Epithelial cell of esophagus (primary cell): ENCODE data around the gene RFESD.
"Not testable (repeated sequence)": the region's sequence is repeated elsewhere in the genome, so short reads cannot be mapped to it uniquely, and the experiment has no call there.

Experiments
- DNase-seq: peaks from one replicate; pipeline ENCODE4 v3.0.0; 2010; ENCODE audit warnings: low read depth
- H3K4me3 ChIP-seq: 2 replicates; pipeline ENCODE4 v1.5.1; 2011; ENCODE audit warnings: mild to moderate bottlenecking, low read length, control low read depth
- CTCF ChIP-seq: IDR thresholded peaks from 2 replicates; pipeline ENCODE4 v1.5.1; 2011; ENCODE audit warnings: low read depth, mild to moderate bottlenecking, low read length, control low read depth, inconsistent platforms; ENCODE audit not compliant: insufficient read depth; ENCODE audit errors: missing control alignments

Gene RFESD

GRCh38 chr5:95690333-95690732 lies 43.8 kb downstream of the RFESD start:
- no peak overlapping the region for H3K4me3 ChIP-seq
- DNase-seq, result no peak
- TF ChIP-seq CTCF, result no peak

DNA sequence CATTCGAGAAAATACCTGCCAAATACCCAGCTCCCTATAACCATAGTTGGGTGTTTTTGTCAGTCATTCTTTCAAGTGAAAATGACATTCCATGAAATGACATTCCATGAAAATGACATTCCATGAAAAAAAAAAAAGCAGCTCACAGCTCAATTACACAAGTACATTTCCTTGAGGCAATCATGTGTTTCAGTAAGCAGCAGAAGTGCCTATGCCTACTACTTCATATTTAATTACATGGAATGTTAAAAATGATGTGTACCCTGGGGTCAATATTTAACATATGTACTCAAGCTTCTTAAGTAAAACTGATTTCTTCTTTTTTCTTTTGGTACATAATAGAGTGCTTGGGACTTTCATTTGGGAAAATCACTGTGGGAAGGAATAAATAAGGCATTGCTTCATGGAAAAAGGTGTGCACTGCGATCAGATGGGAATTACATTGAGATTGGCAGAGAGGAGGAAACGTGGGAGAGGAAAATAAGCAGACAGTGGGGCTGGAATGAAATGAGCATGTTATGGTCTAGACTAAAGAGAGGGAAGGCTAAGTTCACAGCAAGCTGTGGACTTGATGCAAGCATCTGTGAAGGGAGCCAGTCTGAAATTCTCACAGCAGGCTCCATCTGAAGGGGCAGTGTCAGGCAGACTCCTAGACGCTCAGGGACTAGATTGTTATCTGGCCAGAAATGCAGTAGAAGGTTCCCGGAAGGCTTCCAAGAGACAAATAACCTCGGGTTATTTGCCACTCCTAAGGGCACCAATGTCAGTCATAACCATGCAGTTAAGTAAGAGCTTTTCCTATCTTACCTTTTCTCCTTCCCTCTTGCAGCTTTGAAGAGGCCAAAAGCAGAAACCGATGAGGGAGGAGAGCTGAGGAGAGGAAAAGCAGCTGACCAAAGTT lies 51.5 kb downstream of the RFESD start:
- no peak for TF ChIP-seq CTCF
- DNase-seq, result no peak
- no peak overlapping the region for H3K4me3 ChIP-seq

- no peak for TF ChIP-seq CTCF
- DNase-seq, result no peak
- H3K4me3 ChIP-seq, result no peak overlapping the region
Measured at GRCh38 chr5:95699337-95699736, 52.8 kb downstream of the RFESD start.

DNA sequence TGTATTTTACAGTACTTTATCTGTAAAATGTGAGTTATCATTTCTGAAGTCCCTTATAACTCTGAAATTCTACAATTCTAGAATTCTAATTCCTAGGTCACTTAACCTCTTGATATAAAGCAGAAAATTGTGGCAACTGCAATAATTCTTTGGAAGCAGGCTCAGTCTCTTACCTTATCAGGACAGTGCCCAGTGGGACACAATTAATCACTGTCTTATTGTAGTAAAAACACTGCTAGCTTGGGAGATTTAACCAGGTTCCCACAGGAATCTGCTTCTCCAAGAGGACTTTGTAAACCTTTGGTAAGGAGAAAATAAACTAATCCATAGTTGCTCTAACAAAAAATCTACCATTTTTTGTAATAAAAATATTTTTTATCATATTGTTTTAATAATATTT lies 54.5 kb downstream of the RFESD start:
- H3K4me3 ChIP-seq, result no peak overlapping the region
- DNase-seq, result no peak
- TF ChIP-seq CTCF, result no peak

DNA sequence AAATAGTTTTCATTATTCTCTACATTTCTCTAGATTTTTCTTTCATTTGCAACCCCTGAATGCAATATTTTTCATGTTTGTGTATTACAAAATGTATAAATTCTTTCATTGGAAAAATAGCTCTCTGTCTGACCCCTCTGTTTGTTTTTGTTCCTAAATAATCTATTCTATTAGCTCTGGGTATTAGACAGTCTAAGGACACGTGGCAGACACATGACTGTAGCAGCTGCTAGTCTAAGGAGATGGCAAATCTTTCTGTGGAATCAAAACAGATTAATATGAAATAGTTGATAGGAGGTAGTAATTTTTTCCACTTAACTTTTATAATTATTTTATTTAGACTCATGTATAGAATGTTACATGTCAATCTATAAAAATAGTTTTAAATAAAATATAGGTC lies 57.6 kb downstream of the RFESD start:
- DNase-seq, result no peak
- H3K4me3 ChIP-seq, result no peak overlapping the region
- TF ChIP-seq CTCF, result no peak

- H3K4me3 ChIP-seq, DNase-seq: not testable (repeated sequence)
Measured at GRCh38 chr5:95706196-95706595, 59.6 kb downstream of the RFESD start.

DNA sequence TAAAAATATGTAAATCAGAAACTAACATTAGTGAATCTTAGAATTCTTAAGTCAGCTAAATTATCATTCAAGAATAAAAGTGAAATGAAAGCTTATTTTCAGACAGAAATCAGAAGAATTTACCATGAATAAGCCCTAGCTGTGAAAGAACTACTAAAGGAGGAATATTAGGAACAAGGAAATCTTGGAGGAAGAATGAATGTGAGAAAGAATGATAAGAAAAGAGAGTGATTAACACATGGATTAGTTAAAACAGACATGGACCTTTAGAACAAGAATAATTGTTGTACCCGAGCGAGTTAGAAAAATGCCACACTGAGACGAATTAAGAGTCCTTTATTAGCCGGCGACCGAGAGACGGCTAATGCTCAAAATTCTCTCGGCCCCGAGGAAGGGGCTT lies 60.5 kb downstream of the RFESD start:
- TF ChIP-seq CTCF, result no peak
- no peak overlapping the region for H3K4me3 ChIP-seq
- no peak for DNase-seq
